GM21381 (cell line): Measurements from ENCODE around the gene FANCE.
A peak's percentile ranks its signal among the peaks of the same experiment; 100 is the strongest.

Experiments used
- ATAC-seq: cut with Tn5 transposase; IDR thresholded peaks from one replicate; pipeline ENCODE4 v1.9.1; 2021; ENCODE audit warnings: mild to moderate bottlenecking, moderate library complexity; ENCODE audit not compliant: unreplicated experiment

FANCE gene

GRCh38 chr6:35452183-35453090 lies at the start of gene FANCE:
Gene FANCE (plus strand): TSS chr6:35452338. CDS start chr6:35452546, 208 bp downstream.
- ATAC-seq, result peak; percentile 95

- ATAC-seq, result no peak
Measured at GRCh38 chr6:35402856-35403191, 49.3 kb upstream of the FANCE start.

- ATAC-seq, result no peak
Measured at GRCh38 chr6:35403544-35404442, 48.3 kb upstream of the FANCE start.

- ATAC-seq, result no peak
Measured at GRCh38 chr6:35406711-35407485, 45.2 kb upstream of the FANCE start.

GRCh38 chr6:35409245-35409644 lies 42.9 kb upstream of the FANCE start:
- no peak for ATAC-seq

- no peak for ATAC-seq
Measured at GRCh38 chr6:35410131-35410530, 42.0 kb upstream of the FANCE start.

GRCh38 chr6:35411066-35411465 lies 41.1 kb upstream of the FANCE start:
- no peak for ATAC-seq

GRCh38 chr6:35412102-35412501 lies 40.0 kb upstream of the FANCE start:
- no peak for ATAC-seq

GRCh38 chr6:35413911-35414310 lies 38.2 kb upstream of the FANCE start:
- no peak for ATAC-seq

GRCh38 chr6:35415065-35415891 lies 36.9 kb upstream of the FANCE start:
- no peak for ATAC-seq

- no peak for ATAC-seq
Measured at GRCh38 chr6:35417979-35418661, 34.0 kb upstream of the FANCE start.

GRCh38 chr6:35419417-35419816 lies 32.7 kb upstream of the FANCE start:
- no peak for ATAC-seq

- no peak for ATAC-seq
Measured at GRCh38 chr6:35419961-35420360, 32.2 kb upstream of the FANCE start.

- no peak for ATAC-seq
Measured at GRCh38 chr6:35425284-35425683, 26.9 kb upstream of the FANCE start.

GRCh38 chr6:35426074-35426473 lies 26.1 kb upstream of the FANCE start:
- no peak for ATAC-seq

- ATAC-seq, result no peak
Measured at GRCh38 chr6:35427435-35427834, 24.7 kb upstream of the FANCE start.

- no peak for ATAC-seq
Measured at GRCh38 chr6:35427851-35428321, 24.3 kb upstream of the FANCE start.

- ATAC-seq, result no peak
Measured at GRCh38 chr6:35428421-35429149, 23.6 kb upstream of the FANCE start.

- ATAC-seq, result no peak
Measured at GRCh38 chr6:35429463-35429862, 22.7 kb upstream of the FANCE start.
